RKO (cell line): ENCODE data around the gene TSPEAR.

Experiments used
- DNase-seq: peaks from one replicate; pipeline ENCODE4 v3.0.0-alpha.2; 2016; ENCODE audit warnings: low spot score

The TSPEAR gene

DNA sequence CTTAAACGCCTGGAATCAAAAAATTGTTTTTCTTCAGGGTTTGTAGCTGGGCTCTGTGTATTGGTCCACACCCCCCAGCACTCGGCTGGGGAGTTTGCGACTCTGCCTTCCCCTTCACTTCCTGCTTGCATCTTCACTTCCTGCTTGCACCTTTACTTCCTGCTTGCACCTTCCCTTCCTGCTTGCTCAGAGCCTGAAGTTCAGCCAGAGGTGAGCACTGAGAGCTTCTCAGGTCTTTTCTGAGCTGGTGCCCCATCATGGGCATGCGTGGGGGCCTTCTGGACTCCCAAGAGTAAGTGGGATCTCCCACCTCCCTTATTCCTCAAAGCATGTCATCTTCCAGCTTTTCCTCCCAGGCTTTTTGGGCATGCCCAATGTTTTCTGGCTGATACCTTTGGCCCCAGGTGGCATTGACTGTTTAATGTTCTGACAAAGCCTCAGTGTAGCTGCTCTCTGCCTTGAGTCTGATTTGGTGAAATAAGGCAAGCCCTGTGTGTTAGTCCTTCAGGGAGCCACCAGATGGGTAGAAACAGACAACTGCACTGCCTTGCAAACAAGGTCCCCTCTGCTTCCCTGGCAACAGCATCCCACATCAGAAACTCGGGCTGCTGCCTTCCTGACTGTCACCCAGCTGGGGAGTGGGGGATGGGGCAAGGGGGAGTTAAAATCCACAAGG lies 163.6 kb downstream of the TSPEAR start:
- DNase-seq, result no peak

DNA sequence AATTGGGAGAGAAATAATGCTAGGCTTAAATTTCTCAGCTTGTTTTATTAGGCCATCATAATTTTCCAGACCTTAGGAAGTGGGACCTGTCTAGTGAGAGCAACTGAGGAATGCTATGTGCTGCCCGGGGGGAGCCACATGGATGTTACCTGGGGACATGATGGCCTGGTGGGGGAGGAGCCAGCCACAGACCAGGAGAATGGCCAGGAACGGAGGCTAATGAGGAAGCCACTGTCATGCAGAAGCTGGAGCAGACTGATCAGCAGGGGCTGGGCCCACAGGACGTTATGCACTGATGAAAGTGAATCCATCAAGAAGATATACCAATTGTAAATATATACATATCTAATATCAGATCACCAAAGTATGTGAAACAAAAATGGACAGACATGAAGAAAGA lies 166.8 kb downstream of the TSPEAR start:
- no peak for DNase-seq

DNA sequence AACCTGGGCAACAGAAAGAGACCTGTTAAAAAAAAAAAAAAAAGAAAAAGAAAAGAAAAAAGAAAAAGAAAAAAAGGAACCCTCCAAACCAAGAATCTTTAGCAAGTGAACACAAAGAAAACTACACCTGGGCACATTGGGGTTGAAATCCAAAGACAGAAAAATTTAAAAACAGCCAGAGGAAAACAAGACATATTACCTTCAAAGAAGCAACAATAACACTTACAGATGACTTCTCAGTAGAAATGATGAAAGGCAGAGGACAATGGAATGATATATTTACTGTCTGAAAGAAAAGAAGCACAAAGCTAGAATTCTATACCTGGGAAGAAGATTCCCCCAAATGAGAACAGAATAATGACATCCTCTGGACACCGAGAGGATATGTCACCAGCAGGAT lies 168.7 kb downstream of the TSPEAR start:
- DNase-seq, result no peak

DNA sequence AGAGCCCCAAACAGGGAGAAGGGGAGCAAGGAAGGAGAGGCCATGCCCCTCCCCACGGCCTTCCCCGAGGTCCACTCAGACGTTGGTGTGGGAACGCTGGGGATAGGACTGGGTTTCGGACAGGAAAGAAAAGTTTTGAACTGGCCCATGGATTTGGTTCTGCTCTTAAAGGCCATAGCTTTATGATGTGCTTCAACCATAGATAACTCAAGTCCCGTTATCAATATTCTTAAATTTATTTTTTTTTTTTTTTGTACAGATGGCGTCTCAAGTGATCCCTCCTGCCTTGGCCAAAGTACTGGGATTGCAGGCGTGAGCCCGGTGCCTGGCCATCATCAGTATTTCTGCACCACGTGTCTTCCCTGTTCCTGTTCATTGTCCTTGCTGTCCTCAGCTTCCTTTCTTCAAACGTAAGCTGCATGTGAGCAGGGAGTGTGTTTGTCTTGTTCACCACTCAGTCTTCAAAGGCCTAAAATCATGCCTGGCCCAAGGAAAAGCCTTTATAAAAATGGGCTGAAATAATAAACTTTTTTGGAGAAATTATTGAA lies 170.6 kb downstream of the TSPEAR start:
- no peak for DNase-seq

DNA sequence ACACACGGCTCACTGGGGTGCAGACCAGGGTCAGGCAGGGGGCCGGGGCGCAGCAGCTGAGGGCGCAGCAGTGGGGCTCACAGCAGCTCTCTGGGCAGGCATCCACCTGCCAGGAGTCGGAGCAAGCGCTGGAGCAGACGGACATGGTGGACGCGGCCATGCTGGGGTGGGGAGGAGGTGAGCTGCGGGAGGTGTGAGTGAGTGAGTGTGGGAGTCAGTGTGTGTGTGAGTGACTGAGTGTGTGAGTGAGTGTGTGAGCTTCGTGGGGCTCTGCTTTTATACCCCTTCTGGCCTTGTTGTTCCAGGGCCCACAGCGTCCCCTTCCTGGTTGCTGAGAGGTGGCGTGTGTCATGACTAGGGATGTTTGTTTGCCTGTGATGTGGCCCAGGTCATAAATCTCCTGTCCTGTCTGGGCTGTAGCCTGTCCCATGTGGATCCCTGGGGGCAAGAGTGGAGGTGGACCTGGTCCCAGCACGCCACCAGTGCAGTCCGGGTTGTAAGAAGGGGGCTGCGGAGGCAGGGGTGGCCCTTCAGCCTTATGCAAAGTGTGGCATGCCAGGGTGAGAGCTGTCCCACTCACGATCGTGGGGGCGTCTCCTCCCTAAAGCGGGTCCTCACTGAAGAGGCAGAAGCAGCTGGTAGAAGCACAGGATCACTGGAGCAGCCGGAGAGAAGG lies 171.2 kb downstream of the TSPEAR start, which contains the start of gene KRTAP10-1:
KRTAP10-1 (minus strand) TSS at position 205 of the 676 bp plus-strand sequence; CDS start at position 160, 45 bp downstream.
- DNase-seq, result no peak

DNA sequence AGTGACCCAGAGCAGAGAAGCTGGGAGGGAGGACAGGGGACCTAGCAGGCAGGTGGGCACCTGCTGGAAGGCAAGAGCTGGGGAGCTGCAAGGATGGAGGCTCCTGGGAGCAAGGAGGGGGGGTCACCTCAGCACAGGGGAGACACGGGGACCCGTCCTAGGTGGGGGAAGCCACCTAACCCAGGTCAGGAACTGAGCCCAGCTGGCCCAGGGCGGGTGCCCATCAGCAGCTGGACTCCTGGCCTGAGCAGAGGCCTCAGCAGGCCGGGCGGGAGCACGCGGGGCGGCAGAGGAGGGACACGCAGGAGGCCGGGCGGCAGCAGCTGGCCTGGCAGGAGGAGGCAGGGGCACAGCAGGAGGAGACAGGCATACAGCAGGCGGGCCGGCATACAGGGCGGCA lies 172.3 kb downstream of the TSPEAR start:
- no peak for DNase-seq

DNA sequence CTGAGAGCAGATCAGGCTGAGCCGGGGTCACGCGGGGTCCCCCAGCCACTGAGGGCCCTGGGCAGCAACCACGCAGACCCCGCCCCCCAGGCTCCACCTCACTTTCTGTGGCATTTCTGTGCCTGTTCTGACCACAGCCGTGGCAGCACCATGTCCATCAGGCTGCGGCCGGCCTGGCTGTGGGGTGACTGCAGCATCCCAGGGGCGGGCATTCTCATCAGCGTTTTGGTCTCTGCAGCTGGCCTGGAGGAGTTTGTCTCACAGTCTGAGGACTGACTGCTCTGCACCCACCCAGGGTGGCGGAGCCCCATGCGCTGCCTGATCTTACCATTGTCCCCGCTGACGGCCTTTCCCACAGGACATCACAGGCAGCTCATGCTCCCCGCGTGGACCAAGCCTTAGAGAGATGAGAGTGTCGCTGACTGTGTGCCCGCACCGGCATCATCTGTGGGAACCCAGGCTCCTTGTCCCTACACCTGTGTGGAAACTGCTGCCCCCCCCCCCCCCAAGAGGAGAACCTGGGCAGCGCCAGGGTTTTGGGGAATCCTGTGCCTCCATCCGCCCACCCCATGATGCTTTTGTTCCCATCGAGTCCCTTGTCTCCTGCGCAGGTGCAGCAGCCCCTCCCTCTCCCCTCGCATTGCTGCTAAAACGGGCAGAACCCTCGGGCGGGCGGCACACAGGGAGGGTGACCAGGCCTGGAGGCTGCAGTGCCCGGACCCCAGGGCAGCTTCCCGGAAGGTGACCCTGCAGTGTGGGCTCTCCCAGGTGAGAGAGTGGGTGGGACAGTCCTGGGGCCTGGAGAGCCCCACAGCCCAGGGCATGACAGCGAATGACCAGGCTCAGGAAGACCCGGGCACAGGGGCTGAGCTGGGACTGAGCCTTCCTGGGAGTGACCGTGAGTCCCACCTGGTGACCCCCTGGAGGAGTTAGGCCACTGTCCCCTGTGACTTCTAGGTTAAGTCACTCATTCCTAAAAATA lies 173.2 kb downstream of the TSPEAR start:
- no peak for DNase-seq

DNA sequence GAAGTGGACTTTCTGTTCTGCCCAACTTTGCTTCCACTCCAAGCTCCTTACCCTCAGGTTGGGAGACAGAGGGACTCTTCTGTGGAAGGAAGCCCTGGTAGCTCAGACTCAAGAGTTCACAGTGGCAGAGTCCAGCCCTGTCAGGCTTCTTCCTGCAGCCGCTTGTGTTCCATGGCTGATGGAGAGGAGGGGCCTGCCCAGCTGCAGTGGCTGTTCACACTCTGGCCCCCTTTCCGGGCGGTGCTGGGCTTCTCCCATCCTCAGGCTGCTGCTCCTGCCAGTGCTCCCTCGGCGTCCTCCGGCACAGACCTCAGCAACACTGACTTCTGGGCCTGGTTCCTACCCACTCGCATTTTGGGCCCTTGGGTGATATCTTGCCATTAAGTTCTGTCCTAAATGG lies 175.4 kb downstream of the TSPEAR start:
- DNase-seq, result no peak

DNA sequence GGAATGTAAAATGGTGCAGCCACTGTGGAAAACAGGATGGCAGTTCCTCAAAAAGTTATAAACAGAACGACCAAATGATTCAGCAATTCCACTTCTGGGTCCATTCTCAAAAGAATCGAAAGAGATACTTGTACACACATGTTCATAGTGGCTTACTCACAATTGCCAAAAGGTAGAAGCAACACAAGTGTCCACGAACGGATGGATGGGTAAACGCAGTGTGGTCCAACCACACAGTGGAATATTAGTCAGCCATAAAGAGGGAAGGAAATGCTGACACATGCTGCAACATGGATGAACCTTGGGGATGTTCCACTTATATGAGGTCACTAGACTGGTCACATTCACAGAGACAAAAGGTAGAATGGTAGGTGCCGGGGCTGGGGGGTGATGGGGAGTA lies 176.7 kb downstream of the TSPEAR start:
- DNase-seq, result no peak

DNA sequence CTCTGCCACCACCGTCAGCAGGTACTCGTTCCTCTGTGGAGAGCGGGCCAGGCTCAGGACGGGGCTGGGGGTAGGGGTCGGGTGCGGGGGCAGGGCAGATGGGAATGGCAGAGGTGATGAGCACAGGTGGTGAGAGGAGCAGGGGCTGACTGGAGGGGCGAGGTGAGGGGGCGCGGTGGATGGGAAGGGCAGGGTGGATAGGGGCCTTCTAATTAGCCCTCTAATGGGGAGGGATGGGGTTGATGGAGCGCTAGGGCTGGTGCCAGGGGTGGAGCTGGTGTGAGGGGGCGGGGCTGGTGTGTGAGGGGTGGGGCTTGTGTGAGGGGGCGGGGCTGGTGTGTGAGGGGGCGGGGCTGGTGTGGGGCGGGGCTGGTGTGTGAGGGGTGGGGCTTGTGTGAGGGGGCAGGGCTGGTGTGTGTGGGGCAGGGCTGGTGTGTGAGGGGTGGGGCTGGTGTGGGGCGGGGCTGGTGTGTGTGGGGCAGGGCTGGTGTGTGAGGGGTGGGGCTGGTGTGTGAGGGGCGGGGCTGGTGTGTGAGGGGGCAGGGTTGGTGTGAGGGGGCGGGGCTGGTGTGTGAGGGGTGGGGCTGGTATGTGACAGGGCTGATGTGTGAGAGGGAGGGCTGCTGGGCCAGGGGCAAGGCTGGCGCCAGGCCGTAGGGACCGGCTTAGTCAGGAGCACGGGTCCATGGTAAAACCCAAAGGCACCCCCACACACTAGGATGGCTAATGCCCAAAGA lies 177.3 kb downstream of the TSPEAR start:
- no peak for DNase-seq

DNA sequence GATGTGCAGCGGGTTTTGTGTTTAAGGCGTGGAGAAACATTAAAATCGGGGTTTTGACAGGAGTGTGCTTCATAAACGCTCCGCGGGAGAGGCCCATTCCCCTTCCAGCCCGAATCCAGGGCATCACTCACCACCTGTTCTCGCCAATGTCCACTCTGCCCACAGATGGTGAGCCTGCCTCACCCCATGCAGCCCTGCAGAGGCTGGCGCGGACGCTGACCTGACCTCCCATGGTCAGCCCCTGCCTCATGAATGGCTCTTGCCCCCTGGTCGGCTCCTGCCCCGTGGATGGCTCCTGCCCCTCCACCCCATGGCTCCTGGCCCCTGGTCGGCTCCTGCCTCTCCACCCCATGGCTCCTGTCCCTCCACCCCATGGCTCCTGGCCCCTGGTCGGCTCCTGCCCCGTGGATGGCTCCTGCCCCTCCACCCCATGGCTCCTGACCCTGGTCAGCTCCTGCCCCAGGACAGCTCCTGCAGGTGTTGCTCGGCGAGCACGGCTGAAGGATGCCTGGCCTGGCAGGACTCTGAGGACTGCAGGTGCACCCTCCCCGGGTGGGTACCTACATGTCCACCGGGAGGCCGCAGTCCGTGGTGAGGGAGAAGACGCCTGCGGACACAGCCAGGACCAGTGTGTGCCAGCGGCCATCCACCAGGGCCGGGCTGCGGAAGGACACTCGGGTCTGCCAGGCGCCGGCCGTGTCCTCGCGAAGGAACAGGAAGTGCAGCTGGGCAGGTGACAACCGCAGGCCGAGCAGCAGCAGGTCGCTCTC lies 178.1 kb downstream of the TSPEAR start:
- no peak for DNase-seq

DNA sequence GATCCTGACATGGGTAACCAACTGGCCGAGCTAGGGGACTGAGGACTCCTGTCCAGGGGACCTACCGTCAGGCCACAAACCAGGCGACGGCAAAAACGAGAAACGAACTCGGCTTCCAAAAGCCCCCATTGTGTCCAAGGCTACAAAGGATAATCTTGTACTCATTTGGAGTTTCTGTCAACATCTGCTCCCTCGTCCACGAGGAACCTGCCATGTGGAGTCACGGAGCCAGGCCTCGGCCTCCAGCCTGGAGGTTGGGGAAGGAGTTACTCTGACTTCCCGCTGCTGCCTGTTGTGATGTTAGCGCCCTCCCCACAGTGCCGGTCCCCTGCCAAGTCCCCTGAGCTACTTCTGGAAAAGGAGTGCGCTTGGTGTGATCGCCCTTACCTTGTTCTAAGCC lies 178.7 kb downstream of the TSPEAR start:
- DNase-seq, result no peak

DNA sequence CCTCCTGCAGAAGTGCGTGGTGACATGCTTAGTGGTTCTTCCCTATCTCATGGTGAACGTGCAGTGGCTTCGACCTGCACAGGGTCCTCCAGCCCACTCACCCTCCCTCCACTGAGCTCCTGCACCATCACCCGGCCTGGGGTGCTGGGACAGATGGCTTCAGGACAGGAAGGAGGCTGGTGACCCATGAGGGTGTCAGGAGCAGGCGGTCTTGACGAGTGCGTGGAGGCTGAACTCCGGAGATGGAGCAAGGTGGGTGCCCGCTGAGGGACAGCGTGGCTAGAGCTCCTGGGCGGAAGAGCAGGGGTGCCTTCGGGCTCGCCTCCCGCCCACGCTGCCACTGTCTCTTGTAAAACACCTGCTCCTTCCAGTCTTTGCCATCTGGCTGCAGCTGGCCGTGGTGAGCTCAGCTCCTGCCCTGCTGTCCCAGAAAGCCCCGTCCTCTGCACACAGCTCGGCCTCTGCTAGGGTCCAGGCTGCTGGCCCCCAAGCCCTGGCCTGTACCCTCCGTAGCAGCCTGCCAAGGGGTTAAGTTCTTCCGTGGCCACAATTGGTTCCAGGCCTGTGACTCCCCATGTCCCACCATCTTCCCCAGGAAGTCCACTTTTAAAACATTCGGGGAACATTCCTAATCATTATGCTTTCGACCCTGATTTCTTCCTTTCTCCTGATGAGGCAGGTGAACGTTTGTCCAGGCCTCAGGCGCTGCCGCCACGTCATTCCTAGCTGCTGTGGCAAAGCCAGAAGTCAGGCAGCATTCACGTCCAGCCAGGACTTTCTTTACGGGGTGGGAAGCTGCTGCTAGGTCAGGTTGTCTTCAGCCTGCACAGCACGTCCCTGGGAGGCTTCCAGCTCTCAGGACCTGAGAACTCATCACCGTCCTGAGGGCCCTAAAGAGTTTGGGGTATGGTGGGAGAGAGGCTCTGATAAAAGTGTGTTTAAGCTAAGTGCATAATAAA lies 179.5 kb downstream of the TSPEAR start:
- no peak for DNase-seq

DNA sequence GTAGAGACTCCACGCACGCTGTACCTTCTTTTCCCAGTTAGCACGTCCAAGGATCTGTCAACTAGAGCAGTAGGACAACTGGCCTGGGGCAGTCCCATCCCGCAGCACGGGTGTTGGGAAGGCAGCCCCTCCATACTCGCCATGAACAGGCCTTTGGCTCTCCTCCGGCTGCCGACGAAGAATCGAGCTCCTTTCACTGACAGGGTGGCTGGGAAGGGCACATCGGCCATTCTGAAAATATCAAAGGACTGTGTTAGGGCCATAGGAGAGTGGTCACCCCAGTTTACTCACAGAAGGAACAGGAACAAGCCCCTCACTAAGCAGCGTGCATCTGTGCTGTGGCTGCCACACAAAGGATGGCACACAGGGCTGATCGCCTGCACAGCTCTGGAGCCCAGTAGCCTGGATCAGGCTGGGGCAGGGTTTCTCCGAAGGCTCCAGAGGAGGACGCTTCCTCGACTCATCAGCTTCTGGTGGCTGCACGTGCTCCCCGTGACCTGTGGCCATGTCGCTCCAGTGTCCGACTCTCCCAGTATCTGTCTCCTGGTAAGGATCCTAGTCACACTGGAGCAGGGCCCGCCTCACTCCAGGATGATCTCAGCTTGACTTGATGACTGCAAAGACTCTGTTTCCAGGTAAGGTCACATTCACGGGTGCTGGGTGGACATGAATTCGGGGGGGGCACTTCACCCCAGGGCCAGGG lies 180.3 kb downstream of the TSPEAR start:
- DNase-seq, result no peak

DNA sequence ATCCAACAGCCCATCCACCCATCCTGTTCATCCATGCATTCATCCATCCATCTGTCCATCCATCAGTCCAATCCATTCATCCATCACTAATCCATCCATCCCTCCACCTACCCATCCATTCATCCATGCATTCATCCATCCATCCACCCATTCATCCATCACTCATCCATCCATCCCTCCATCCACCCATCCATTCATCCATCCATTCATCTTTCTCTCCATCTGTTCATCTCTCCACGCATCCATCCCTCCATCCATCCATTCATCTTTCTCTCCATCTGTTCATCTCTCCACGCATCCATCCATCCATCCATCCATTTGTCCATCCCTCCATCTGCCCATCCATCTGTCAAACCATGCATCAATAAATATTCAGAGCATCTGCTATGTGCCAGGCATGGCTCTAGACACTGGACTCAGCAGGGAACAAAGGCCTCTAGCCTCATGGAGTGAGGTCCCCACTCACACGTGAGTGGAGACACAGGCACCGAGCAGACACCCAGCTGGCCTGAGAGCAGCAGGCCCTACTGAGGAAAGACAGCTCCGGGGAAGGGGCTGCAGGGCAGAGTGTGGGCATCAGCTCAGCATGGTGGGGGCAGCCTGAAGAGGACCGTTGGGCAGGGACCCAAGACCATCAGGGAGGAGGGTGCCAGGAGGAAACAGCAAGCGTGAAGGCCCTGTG lies 181.0 kb downstream of the TSPEAR start:
- no peak for DNase-seq

DNA sequence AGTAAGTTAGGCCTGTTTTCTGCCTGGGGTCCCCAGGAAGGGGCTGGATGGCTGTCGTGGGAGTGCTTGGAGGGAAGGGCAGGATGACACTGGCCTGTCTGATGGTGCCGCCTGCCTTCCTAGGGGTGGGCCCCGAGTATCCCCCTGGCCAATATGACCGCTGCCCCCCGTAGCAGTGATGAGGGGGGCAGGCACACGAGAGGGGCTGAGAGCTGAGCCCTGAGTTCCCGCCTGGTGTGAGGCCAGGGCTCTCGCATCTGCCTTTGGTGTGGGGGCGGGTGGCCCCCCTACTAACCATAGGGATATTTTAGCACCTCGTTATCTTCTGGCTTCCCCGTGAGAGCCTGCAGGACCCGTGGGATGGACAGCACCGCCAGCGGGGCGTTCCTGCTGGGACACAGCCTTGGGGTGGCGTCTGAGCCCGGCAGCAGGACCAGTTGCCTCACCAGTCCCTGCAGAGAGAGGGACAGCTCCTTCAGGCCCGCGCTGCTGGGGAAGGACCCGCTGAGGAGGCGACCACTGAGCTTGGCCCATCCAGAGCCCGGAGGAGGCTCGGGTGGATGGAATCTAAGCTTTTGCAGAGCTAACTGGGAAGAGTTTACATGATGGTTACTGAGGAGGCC lies 181.8 kb downstream of the TSPEAR start:
- DNase-seq, result no peak

DNA sequence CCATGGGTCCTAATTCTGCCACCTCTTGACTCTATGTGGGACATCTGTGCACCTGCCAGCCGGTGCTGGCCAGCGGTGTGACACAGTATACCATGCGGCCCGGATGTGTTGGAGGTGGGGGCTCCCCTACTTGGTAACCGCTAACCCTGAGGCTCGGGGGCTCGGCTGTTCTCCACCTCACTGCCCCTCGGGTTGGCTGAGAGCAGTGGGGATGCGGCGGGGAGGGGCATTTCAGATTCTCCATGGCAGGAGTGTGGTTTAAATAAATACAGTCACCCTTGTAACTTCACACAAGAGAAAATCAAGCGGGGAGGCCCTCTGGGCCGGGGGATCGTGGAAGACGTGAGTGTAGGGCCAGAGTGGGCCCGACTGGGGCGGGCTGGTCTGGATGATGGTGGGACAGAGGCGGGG lies 182.4 kb downstream of the TSPEAR start:
- DNase-seq, result no peak

DNA sequence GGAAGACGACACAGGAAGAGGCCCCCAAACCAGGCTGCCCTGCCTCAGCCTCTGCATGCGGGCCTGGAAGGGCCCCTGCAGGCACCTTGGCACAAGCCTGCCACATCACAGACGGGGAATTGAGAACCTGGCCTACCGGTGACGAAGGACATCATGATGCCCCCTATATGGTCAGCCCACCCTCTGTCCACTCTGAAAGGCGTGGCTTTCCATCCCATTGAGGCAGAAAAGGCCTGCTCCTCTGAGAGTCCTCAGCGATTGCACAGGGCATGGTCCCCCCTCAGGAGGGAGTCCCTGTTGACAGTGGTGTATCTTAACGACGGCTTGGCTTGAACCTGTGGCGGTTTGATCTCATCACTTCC lies 182.8 kb downstream of the TSPEAR start:
- no peak for DNase-seq
